ENCODE results near the gene PARP12.
A peak's percentile ranks its signal among the peaks of the same experiment; 100 is the strongest.

- TF ChIP-seq CTCF (IDR thresholded peaks at IDR 0.05): no peak
- peak in 1 of 3 donors; percentile 24 for TF ChIP-seq POLR2AphosphoS5 (IDR thresholded peaks at IDR 0.05)
- TF ChIP-seq POLR2A (IDR thresholded peaks at IDR 0.05): no peak
- TF ChIP-seq EP300 (IDR thresholded peaks at IDR 0.05): no peak
These were observed 67.5 kb downstream of the PARP12 start for GRCh38 chr7:139995017-139995915.
